H1 (cell line): Measurements from ENCODE around the gene SYNPO2L. TPM values are rescaled to one million over a fixed set of nuclear protein-coding genes. Genes with fewer than 3 reads are reported as not detected.

Experiments used
- CTCF ChIA-PET: fragments of 300-600 bp; sonication (Branson Sonifier 250); formaldehyde crosslinking; loops from one replicate; lab custom pipeline; 2021; ENCODE audit not compliant: partially characterized antibody; lab: Charles Lee
- POLR2A ChIA-PET: fragments of 300-600 bp; sonication (Branson Sonifier 250); formaldehyde crosslinking; loops from one replicate; lab custom pipeline; 2021; ENCODE audit warnings: inconsistent platforms; ENCODE audit not compliant: partially characterized antibody; lab: Charles Lee
- DNase-seq, 2 experiments: peaks; one replicate each; pipeline versions ENCODE4 v3.0.0 to v3.0.0-alpha.2; 2010 to 2022; ENCODE audit warnings: low spot score in 2 of 2, low read depth in 1 of 2, mixed read lengths in 1 of 2
- FAIRE-seq: peaks from 2 replicates; lab custom pipeline; 2011; peaks lifted over from hg19 to GRCh38; lab: Jason Lieb, UNC
- H2AFZ ChIP-seq: 2 replicates; pipeline ENCODE4 v1.8.1; 2012; ENCODE audit warnings: low read length, inconsistent platforms
- H2AK5ac ChIP-seq: 2 replicates; pipeline ENCODE4 v1.6.1; 2013; ENCODE audit warnings: low read depth, low read length
- H2BK120ac ChIP-seq: replicated peaks from 2 replicates; pipeline ENCODE3; 2013; ENCODE audit warnings: low read depth, low read length, inconsistent platforms
- H2BK12ac ChIP-seq: 2 replicates; pipeline ENCODE4 v1.6.1; 2013; ENCODE audit warnings: low read depth, low read length
- H2BK15ac ChIP-seq: 2 replicates; pipeline ENCODE4 v1.6.1; 2013; ENCODE audit warnings: low read length
- H2BK20ac ChIP-seq: 2 replicates; pipeline ENCODE4 v1.6.1; 2013; ENCODE audit warnings: low read length
- H2BK5ac ChIP-seq: 2 replicates; pipeline ENCODE4 v1.6.1; 2013; ENCODE audit warnings: low read depth, low read length
- H3K14ac ChIP-seq: 2 replicates; pipeline ENCODE4 v1.6.1; 2013; ENCODE audit warnings: inconsistent platforms; ENCODE audit not compliant: insufficient read length
- H3K18ac ChIP-seq: 2 replicates; pipeline ENCODE4 v1.6.1; 2013; ENCODE audit warnings: low read length; ENCODE audit errors: extremely low read depth
- H3K23ac ChIP-seq: 2 replicates; pipeline ENCODE4 v1.6.1; 2013; ENCODE audit warnings: inconsistent platforms; ENCODE audit not compliant: insufficient read length
- H3K23me2 ChIP-seq: 2 replicates; pipeline ENCODE4 v1.6.1; 2013; ENCODE audit warnings: low read depth, low read length
- H3K27ac ChIP-seq: 2 replicates; pipeline ENCODE4 v1.6.1; 2011; ENCODE audit warnings: low read depth, low read length, inconsistent platforms
- H3K27me3 ChIP-seq, 4 experiments: replicated peaks in 1 of 4; 1 replicate in 1 of 4; 2 replicates in 3 of 4; pipeline versions ENCODE4 v1.6.1 to v1.8.1; 2011 to 2013; ENCODE audit warnings: low read length in 3 of 4, mild to moderate bottlenecking in 3 of 4, inconsistent platforms in 2 of 4, mixed read lengths in 2 of 4, moderate library complexity in 1 of 4; ENCODE audit not compliant: control insufficient read depth in 3 of 4, insufficient read depth in 3 of 4; ENCODE audit errors: extremely low read depth in 1 of 4
- H3K36me3 ChIP-seq, 4 experiments: 2 replicates each; pipeline versions ENCODE4 v1.6.1 to v1.8.1; 2011 to 2013; ENCODE audit warnings: mild to moderate bottlenecking in 4 of 4, low read length in 3 of 4, moderate library complexity in 2 of 4, control low read depth in 1 of 4, inconsistent platforms in 1 of 4; ENCODE audit not compliant: insufficient read depth in 4 of 4, control insufficient read depth in 2 of 4
- H3K4ac ChIP-seq: replicated peaks from 2 replicates; pipeline ENCODE3; 2013; ENCODE audit warnings: low read length, low read depth, mixed read lengths, inconsistent platforms; ENCODE audit not compliant: insufficient read length
- H3K4me1 ChIP-seq, 4 experiments: replicated peaks in 1 of 4; 1 replicate in 1 of 4; 2 replicates in 3 of 4; pipeline versions ENCODE4 v1.6.1 to v1.8.1; 2011 to 2013; ENCODE audit warnings: low read length in 3 of 4, inconsistent platforms in 2 of 4, mixed read lengths in 1 of 4; ENCODE audit not compliant: insufficient read depth in 4 of 4, control insufficient read depth in 3 of 4
- H3K4me2 ChIP-seq, 2 experiments: 2 replicates each; pipeline versions ENCODE4 v1.6.1 to v1.8.1; 2011 to 2013; ENCODE audit warnings: low read depth in 2 of 2, low read length in 2 of 2, control low read depth in 1 of 2, inconsistent platforms in 1 of 2, mild to moderate bottlenecking in 1 of 2; ENCODE audit not compliant: insufficient read depth in 1 of 2
- H3K4me3 ChIP-seq, 4 experiments: fragments of 200-600, 300-600 bp in 1 of 4; sonication (generic), shearing (Covaris generic), sonication (Bioruptor Twin) in 1 of 4; 2 replicates each; pipeline versions ENCODE4 v1.5.1 to v1.8.1; 2011 to 2016; ENCODE audit warnings: low read length in 4 of 4, low read depth in 3 of 4, control low read depth in 2 of 4, inconsistent platforms in 2 of 4, mild to moderate bottlenecking in 2 of 4, mixed read lengths in 1 of 4, moderate library complexity in 1 of 4; ENCODE audit not compliant: insufficient read depth in 2 of 4; ENCODE audit errors: extremely low read depth in 1 of 4
- H3K56ac ChIP-seq: replicated peaks from 2 replicates; pipeline ENCODE3; 2013; ENCODE audit warnings: low read depth, mild to moderate bottlenecking, mixed read lengths, low read length, inconsistent platforms; ENCODE audit not compliant: insufficient read length
- H3K79me1 ChIP-seq: 2 replicates; pipeline ENCODE4 v1.6.1; 2013; ENCODE audit warnings: low read depth, low read length, control low read depth
- H3K79me2 ChIP-seq, 2 experiments: 2 replicates each; pipeline versions ENCODE4 v1.6.1 to v1.8.1; 2012 to 2013; ENCODE audit warnings: low read length in 2 of 2, mild to moderate bottlenecking in 2 of 2, inconsistent platforms in 1 of 2; ENCODE audit not compliant: insufficient read depth in 2 of 2, control insufficient read depth in 1 of 2
- H3K9ac ChIP-seq, 4 experiments: replicated peaks in 1 of 4; 1 replicate in 1 of 4; 2 replicates in 3 of 4; pipeline versions ENCODE4 v1.6.1 to v1.8.1; 2011 to 2013; ENCODE audit warnings: low read depth in 3 of 4, low read length in 3 of 4, control low read depth in 2 of 4, mild to moderate bottlenecking in 2 of 4, moderate library complexity in 2 of 4, inconsistent platforms in 1 of 4; ENCODE audit errors: extremely low read depth in 1 of 4
- H3K9me3 ChIP-seq, 2 experiments: 2 replicates each; pipeline versions ENCODE4 v1.6.1 to v1.8.1; 2012 to 2013; ENCODE audit warnings: mild to moderate bottlenecking in 2 of 2, moderate library complexity in 2 of 2, control low read depth in 1 of 2, inconsistent platforms in 1 of 2, low read depth in 1 of 2, low read length in 1 of 2, mixed read lengths in 1 of 2; ENCODE audit not compliant: insufficient read depth in 2 of 2
- H4K20me1 ChIP-seq, 2 experiments: replicated peaks in 1 of 2; 2 replicates each; pipeline versions ENCODE3 to v1.8.1; 2011 to 2013; ENCODE audit warnings: inconsistent platforms in 2 of 2, low read length in 2 of 2, mild to moderate bottlenecking in 1 of 2; ENCODE audit not compliant: insufficient read depth in 2 of 2, control insufficient read depth in 1 of 2
- H4K5ac ChIP-seq: 2 replicates; pipeline ENCODE4 v1.6.1; 2013; ENCODE audit warnings: low read length, low read depth, mixed read lengths, inconsistent platforms; ENCODE audit not compliant: insufficient read length
- H4K8ac ChIP-seq: 2 replicates; pipeline ENCODE4 v1.8.0; 2013; ENCODE audit warnings: mild to moderate bottlenecking, moderate library complexity, low read length, inconsistent platforms; ENCODE audit not compliant: insufficient read depth; ENCODE audit errors: extremely low read depth
- H4K91ac ChIP-seq: replicated peaks from 2 replicates; pipeline ENCODE3; 2013; ENCODE audit warnings: low read length, mixed read lengths, inconsistent platforms; ENCODE audit not compliant: insufficient read length
- CBX5 ChIP-seq: fragments of 300-800, 300-1000 bp; sonication (generic); IDR thresholded peaks from 2 replicates; pipeline ENCODE4 v1.7.1; 2016; ENCODE audit warnings: antibody characterized with exemption, low read length, low read depth
- CREB1 ChIP-seq: IDR thresholded peaks from 2 replicates; pipeline ENCODE4 v1.6.1; 2012; ENCODE audit warnings: inconsistent platforms
- JUN ChIP-seq: IDR thresholded peaks from 2 replicates; pipeline ENCODE4 v1.6.1; 2011; ENCODE audit warnings: low read depth, mild to moderate bottlenecking, improper control_type of control experiment, low read length
- KDM1A ChIP-seq: fragments of 200-600, 300-600 bp; sonication (generic); IDR thresholded peaks from 2 replicates; pipeline ENCODE4 v1.7.1; 2016; ENCODE audit warnings: mild to moderate bottlenecking, low read length, borderline replicate concordance
- KDM4A ChIP-seq: IDR thresholded peaks from one replicate; pipeline ENCODE4 v1.7.1; 2012; ENCODE audit warnings: low read depth, mild to moderate bottlenecking, moderate library complexity, low read length, inconsistent platforms; ENCODE audit not compliant: severe bottlenecking
- MAFK ChIP-seq: IDR thresholded peaks from 2 replicates; pipeline ENCODE4 v1.6.1; 2012; ENCODE audit warnings: low read depth, mild to moderate bottlenecking, improper control_type of control experiment, low read length
- ZNF274 ChIP-seq: IDR thresholded peaks from 2 replicates; pipeline ENCODE4 v1.7.0; 2012; ENCODE audit warnings: low read length, borderline replicate concordance; ENCODE audit errors: extremely low read depth
- WGBS, 2 experiments: shearing (Covaris generic) in 1 of 2; methylation state at CpG; one replicate each; pipeline versions ENCODE4 v1.1.6 to v1.1.7; 2013 to 2015; ENCODE audit warnings: low lambda C conversion rate in 2 of 2, mixed read lengths in 2 of 2, inconsistent platforms in 1 of 2, low coverage in 1 of 2, missing lambda C conversion rate in 1 of 2; ENCODE audit not compliant: insufficient replicate concordance in 2 of 2, insufficient coverage in 1 of 2, insufficient read length in 1 of 2; ENCODE audit errors: extremely low coverage in 1 of 2, missing lambda C conversion rate in 1 of 2; 5-methylcytosine and 5-hydroxymethylcytosine counted together
- polyA plus RNA-seq, 7 experiments: library from polyadenylated mRNA; depleted of rRNA in 3 of 7; stranded (reverse) in 5 of 7; unstranded in 2 of 7; fragments of >200 nt in 5 of 7; fragments of 200-250 nt in 2 of 7; gene quantifications; 1 replicate in 5 of 7; 2 replicates in 1 of 7; 4 replicates in 1 of 7; pipeline versions ENCODE4 v1.2.1 to v1.2.3, GENCODE V29; 2011 to 2013; ENCODE audit warnings: missing spikeins in 2 of 7, mixed read lengths in 2 of 7
- total RNA-seq: library from RNA; stranded (reverse); fragmentation: NEBNext Ultra II Directional; extraction: Animal tissue kit (Norgen Biotek cat#: 25700); gene quantifications from 2 replicates; pipeline ENCODE4 v1.2.1, GENCODE V29; 2021

Gene SYNPO2L
- total and polyA plus RNA-seq, 2 of the 8 experiments (the other 6 are each of a cell fraction or from before 2014, with no cell fraction given), result 0.05 to 0.19 TPM

DNA sequence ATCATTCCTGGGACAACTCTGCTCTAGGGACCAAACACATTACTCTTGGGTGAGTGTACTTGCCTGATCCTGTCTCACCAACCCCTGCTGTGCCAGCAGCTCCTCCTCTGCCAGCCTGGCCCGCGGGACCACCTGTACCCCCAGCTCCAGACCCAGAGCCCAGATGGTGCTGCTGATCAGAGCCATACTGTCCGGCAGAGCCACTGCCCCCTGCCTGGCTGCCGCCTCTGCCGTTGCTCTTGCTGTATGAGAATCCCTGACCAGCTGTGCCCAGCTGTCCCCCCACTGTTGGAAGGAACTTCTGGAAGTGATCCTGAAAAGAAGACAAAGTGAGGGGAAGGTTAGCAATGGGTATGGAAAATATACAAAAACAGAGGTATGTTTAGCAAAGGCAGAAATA is 21.4 kb downstream of the SYNPO2L start:
- H4K5ac ChIP-seq, result no peak overlapping the region
- CTCF ChIA-PET, result interaction anchor here (1.1 to 3.6 kb wide), 3 partner anchors 9 to 104 kb away, joined by 3 to 24 read pairs (median 4); no protein-coding TSS in a partner anchor
- H2AFZ ChIP-seq, result no peak overlapping the region
- H3K4ac ChIP-seq, result no peak overlapping the region
- no peak overlapping the region for H4K91ac ChIP-seq
- H3K23ac ChIP-seq, result no peak overlapping the region
- H2BK5ac ChIP-seq, result no peak overlapping the region
- H3K79me2 ChIP-seq, result no peaks in the 10 kb centered on the region
- H3K9me3 ChIP-seq, result no peaks in the 10 kb centered on the region
- TF ChIP-seq KDM1A (no peak), MAFK (no peak), JUN (no peak), CREB1 (no peak), ZNF274 (no peak), KDM4A (no peak), CBX5 (no peak)
- H2AK5ac ChIP-seq, result no peak overlapping the region
- no peak overlapping the region for H3K18ac ChIP-seq
- no peaks in the 10 kb centered on the region for H4K20me1 ChIP-seq
- no peak overlapping the region for H3K4me3 ChIP-seq
- no peaks in the 10 kb centered on the region for H3K36me3 ChIP-seq
- no peak overlapping the region for H2BK15ac ChIP-seq
- no peak overlapping the region for H2BK20ac ChIP-seq
- no peak overlapping the region for H3K14ac ChIP-seq
- DNase-seq (no peak), FAIRE-seq (no peak)
- no peak overlapping the region for H3K9ac ChIP-seq
- WGBS, 2 experiments, result 97% methylated on average over 5 of the region's 5 CpGs; no CpG with 5 or more reads in 1 of the 2 experiments
- H3K56ac ChIP-seq, result no peak overlapping the region
- H3K27me3 ChIP-seq, result no peaks in the 10 kb centered on the region
- H3K4me1 ChIP-seq, result peaks cover 0 to 3% (median 0%) of the 10 kb centered on the region in 4 experiments; a peak in 3 of 7 replicates
- H2BK12ac ChIP-seq, result no peak overlapping the region
- no peak overlapping the region for H4K8ac ChIP-seq
- H3K4me2 ChIP-seq, result no peak overlapping the region
- H3K27ac ChIP-seq, result no peak overlapping the region
- no peaks in the 10 kb centered on the region for H3K23me2 ChIP-seq
- H3K79me1 ChIP-seq, result no peaks in the 10 kb centered on the region
- POLR2A ChIA-PET, result interaction anchor here (1.1 kb wide), 1 partner anchor 269 kb away, joined by 3 read pairs; no protein-coding TSS in a partner anchor
- no peak overlapping the region for H2BK120ac ChIP-seq
